Medulla oblongata (tissue), 1 donor: Measurements from ENCODE around the gene FRS3.
A peak's percentile ranks its signal among the peaks of the same experiment; 100 is the strongest.

ENCODE experiments used
- DNase-seq: peaks from one replicate; pipeline ENCODE4 v3.0.0-alpha.2; 2015; ENCODE audit errors: extremely low spot score

Gene FRS3

GRCh38 chr6:41791305-41791704 is 11.6 kb upstream of the FRS3 start:
- DNase-seq: no peak

GRCh38 chr6:41790045-41790444 is 10.3 kb upstream of the FRS3 start:
- DNase-seq: no peak

- no peak for DNase-seq
Measured at GRCh38 chr6:41789390-41789724, 9.7 kb upstream of the FRS3 start.

- DNase-seq: peak; percentile 94
Measured at GRCh38 chr6:41787219-41787917, 7.7 kb upstream of the FRS3 start, which contains the start of gene TOMM6. Gene TOMM6, plus strand, starts transcription at chr6:41787694. Its CDS starts 4 bp downstream, at chr6:41787698.

GRCh38 chr6:41786451-41787218 is 6.9 kb upstream of the FRS3 start:
- DNase-seq: peak; percentile 94

GRCh38 chr6:41785689-41786450 is 6.2 kb upstream of the FRS3 start:
- DNase-seq: peak; percentile 50

- DNase-seq: no peak
Measured at GRCh38 chr6:41785254-41785653, 5.6 kb upstream of the FRS3 start.

- DNase-seq: peak; percentile 17
Measured at GRCh38 chr6:41784581-41785171, 5.0 kb upstream of the FRS3 start.

GRCh38 chr6:41783106-41783780 is 3.5 kb upstream of the FRS3 start:
- DNase-seq: no peak

GRCh38 chr6:41781366-41781730 is 1.6 kb upstream of the FRS3 start:
- no peak for DNase-seq

- peak; percentile 22 for DNase-seq
Measured at GRCh38 chr6:41780551-41781365, 1.1 kb upstream of the FRS3 start, which contains the start of gene PRICKLE4. Gene PRICKLE4, plus strand, starts transcription at chr6:41780782. Its CDS starts 2,692 bp downstream, at chr6:41783474.

GRCh38 chr6:41779336-41779735 is 364 bp downstream of the FRS3 start:
- DNase-seq: peak; percentile 7

GRCh38 chr6:41778895-41779294 is 805 bp downstream of the FRS3 start:
- DNase-seq: no peak

GRCh38 chr6:41777551-41778285 is 2.0 kb downstream of the FRS3 start:
- no peak for DNase-seq

- DNase-seq: no peak
Measured at GRCh38 chr6:41775293-41775882, 4.3 kb downstream of the FRS3 start.

- DNase-seq: no peak
Measured at GRCh38 chr6:41774841-41775240, 4.9 kb downstream of the FRS3 start.

GRCh38 chr6:41771058-41771983 is 8.4 kb downstream of the FRS3 start:
- DNase-seq: no peak

GRCh38 chr6:41770381-41771057 is 9.2 kb downstream of the FRS3 start:
- DNase-seq: no peak
